Activated T-cell treated with anti-CD3 and anti-CD28 coated beads for 48 hours (primary cell): ENCODE data around the gene ADGRV1.
"Not testable (repeated sequence)": the region's sequence is repeated elsewhere in the genome, so short reads cannot be mapped to it uniquely, and the experiment has no call there.

Source experiments
- DNase-seq: peaks from one replicate; pipeline ENCODE4 v3.0.0-alpha.2; 2020; ENCODE audit warnings: low read depth

ADGRV1 gene

DNA sequence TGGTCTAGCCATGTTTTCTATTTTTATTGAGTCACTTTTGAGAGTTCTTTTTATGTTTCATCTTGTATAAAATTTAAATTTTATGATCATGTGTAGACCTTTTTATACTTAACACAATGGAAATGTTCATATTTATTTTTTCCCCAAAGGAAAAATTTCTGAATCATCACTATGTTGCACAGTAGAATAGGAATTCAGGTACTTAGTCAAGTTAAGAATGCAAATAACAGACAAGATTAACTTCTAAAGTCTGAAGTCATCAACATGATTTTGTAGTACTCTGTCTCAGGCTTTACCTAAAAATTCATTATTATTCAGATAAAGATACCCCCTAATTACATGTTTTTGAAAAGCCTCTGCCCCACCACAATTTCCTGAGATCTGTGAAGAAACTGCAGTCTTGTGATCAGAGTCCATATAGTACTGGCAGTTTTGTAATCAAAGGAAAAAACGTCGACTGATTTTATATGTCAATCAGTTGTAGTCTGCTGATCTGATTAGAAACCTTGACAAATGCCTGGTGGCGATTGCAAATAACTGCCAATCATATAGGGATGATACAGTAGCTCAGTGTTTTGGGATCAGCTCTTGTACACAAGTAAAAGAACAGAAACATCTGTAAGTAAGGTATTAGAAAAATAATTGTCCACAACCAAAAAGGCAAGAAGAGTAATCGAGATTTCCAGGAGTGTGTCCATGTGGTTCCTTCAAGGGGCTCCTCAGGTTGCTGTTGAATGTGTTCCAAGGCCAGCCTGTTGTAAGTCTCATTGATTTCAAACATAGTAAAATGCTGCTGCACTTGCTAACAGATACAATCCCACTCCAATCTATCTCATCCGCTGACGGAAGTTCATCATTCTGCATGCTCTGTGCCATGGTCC, 472.2 kb downstream of the ADGRV1 start:
- no peak for DNase-seq

DNA sequence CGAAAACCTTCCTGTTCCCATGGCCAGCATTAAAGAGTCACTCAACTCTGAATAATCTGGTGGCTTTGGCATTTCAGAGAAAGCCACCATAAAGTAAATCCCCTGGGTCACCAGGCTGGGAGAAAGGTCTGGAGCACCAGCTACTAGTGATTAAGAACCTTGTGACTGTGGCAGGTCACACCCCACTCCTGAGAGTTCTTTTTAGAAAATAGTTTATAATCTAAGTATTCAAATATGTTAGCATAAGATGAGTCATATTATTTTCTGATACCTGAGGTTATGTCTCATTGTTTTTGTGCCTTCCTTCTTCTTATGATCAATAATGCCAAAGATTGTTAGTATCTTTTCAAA, 472.8 kb downstream of the ADGRV1 start:
- DNase-seq, result no peak

GRCh38 chr5:91032125-91032524, 473.5 kb downstream of the ADGRV1 start:
- no peak for DNase-seq

DNA sequence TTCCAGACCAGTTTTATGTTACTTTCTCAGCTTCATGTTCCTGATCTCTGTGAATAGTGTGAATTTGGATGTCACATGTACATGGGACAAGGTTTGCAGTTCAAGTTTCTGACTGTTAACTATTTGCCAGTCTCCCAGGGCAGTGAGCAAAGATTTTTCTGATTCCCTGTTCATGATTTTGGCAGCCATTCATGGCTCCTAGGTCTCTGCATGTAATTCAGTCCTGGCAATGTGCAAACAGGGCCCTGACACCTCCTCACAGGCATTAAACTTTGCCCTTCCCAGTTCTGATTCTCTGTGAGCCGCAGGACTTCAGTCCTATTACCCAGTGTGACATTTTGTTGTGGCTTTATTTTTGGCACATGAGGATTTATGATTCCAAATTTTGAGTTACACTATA, 474.8 kb downstream of the ADGRV1 start:
- DNase-seq, result no peak

- no peak for DNase-seq
Observed at GRCh38 chr5:91038180-91038808, 479.7 kb downstream of the ADGRV1 start.

- not testable (repeated sequence) for DNase-seq
Observed at GRCh38 chr5:91041132-91041531, 482.5 kb downstream of the ADGRV1 start.

DNA sequence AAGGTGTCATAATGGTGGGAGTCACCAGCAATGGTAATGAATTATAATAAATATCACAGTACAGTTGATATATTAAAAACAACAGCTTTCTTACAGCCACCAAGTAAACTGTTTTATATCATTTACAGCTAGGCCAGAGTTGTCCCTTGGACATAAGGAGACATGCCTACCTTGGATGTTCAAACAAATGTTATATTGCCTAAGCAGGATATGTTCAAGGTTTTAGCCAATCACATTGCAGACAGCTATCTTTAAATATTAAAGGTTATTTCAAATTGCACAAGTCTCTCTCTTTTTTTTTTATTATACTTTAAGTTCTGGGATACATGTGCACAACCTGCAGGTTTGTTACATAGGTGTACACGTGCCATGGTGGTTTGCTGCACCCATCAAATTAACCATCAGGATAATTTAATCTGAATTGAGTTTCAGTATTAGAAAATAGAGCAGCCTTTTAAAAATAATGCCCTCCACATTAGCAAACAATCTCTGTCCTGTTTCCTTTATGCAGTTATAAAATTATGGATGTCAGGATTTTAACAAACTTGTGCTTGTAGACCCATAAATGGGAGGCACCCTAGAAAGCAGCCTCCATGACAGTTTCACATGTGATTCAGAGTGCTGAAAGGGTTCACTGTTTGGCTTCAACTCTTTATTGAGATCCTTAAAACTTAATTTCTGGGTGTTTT, 483.8 kb downstream of the ADGRV1 start:
- DNase-seq, result no peak

DNA sequence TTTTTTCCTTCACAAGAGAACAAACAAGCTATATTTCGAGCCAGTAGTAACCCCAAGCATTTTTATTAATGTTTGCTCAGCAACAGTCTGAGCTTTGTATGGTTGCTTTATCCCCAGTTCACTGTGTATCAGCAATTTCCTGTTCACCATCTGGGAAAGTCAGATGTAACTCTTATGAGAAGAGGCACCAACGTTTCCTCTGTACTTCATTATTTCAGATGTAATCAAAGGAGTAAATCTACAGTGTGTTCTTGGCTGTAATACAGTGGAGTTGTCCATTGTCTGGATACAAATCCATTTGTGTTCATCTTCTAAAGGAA, 484.3 kb downstream of the ADGRV1 start:
- DNase-seq, result no peak

DNA sequence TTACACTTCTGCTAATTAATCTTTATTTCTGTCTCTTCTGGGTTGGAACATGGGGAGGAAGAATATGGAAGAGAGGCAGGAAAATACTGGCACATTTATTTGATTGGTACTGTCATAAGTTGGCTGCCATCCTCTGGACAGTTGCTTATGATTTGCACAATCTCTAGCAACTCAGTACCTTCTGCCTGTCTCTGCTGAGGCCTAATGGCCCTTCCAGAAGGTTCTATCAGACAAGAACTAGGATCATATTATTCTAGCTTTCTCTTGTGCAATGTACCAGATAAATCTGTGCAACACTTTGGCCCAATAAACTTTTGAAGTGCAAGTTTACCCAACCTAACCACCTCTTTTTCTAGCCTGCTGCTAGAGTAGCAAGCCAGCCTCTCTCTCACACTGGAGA, 489.5 kb downstream of the ADGRV1 start:
- DNase-seq, result no peak

GRCh38 chr5:91049112-91049511, 490.5 kb downstream of the ADGRV1 start:
- DNase-seq, result no peak

- DNase-seq, result no peak
Observed at GRCh38 chr5:91049800-91050199, 491.2 kb downstream of the ADGRV1 start.

- DNase-seq, result not testable (repeated sequence)
Observed at GRCh38 chr5:91052411-91052810, 493.8 kb downstream of the ADGRV1 start.

DNA sequence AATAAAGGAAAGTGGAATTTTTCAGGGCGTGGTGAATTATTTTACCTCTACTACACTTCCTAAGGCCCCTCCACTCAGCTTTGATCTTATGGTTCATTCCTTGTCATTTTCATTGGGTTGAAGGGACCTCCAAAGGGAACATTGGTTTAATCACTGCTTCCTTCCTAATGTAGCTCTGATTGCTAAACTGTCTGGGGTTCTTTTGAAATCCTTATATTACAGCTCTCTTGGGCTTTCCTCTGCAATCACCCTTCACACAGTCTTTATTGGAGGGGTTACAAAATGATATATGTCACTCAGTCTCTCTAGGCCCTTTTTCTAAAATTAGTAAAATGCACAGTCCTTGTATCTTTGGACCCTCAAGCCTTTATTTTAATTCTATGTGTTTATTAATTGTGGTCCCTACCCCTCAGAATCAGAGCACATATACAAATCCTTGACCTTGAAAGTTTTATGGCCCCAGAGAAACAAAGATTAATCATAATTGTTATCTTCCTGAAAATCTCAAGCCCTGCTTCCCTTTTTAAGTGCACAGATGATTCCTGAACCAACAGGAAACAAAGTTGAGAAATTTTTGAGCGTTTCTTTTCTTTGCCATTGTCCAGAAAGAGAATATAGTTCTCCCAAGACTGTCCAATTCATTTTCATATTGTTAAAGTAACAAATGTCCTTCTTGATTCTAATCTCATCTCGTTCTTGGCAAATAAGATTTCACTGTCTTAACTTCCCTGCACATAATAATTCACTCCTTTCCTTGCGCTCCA, 494.6 kb downstream of the ADGRV1 start:
- DNase-seq, result no peak

DNA sequence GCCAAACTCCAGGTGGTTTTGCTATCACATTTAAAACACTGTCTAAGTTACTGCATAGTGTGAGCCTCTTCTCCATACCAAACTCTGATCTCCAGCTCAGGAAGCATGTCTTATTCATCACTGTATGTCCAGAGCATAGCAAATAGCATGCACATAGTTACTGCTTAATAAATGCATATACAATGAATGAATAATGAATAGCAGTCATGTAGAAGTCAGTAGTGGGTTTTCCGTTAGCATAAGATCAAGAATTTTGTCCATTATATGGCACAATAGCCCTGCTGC, 495.1 kb downstream of the ADGRV1 start:
- DNase-seq, result no peak

- DNase-seq, result no peak
Observed at GRCh38 chr5:91058155-91058554, 499.6 kb downstream of the ADGRV1 start.

GRCh38 chr5:91058575-91058974, 500.0 kb downstream of the ADGRV1 start:
- DNase-seq, result no peak

- no peak for DNase-seq
Observed at GRCh38 chr5:91059409-91059808, 500.8 kb downstream of the ADGRV1 start.

DNA sequence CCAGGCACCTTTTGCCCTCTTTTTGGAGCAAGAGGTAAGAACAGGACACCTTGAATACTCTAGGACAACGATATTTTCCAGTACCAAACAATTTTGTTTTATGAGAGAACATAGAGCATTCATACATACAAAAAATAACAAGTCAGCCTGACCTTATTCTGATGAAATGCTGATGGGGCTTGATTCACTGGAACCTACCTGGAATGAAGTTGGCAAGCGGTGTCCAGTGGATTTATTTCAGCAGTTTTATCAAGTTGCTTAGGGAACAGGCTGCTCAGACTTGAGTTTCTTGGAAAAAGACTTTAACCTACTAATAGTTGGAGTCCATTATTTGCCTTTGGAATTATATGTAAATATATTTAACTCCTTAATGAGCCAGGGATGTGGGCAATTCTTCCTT, 502.5 kb downstream of the ADGRV1 start:
- DNase-seq, result no peak

DNA sequence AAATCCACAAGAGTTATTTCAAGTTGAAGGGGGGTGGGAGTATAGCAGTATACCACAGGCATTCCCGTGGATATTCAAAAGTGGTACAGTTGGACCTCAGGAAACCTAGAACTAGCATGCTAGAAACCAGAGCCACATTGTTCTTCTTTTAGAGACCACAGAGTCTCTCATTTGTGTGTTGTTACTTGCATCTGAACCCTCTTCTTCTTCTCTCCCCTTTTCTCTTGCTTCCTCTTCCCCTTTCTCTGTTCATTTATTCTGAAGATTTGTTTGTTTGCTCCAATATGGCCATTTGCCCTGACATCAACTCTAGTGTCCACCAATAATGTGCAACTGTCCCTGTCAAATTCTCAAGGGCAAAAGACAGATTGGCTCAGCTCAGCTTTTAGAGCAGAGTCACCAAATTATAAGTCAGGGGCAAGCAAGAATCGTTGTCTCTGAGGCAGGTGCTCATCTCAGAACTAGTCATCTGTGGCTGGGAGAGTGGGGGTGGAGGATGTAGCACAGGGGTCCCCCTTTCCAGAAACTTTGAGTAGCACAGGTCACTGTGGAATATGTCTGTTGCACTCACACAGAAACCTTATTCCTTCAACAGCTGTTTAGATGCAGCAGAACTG, 503.5 kb downstream of the ADGRV1 start:
- DNase-seq, result no peak

GRCh38 chr5:91063098-91063690, 504.6 kb downstream of the ADGRV1 start:
- DNase-seq, result not testable (repeated sequence)

GRCh38 chr5:91065496-91065895, 506.9 kb downstream of the ADGRV1 start:
- DNase-seq, result no peak

DNA sequence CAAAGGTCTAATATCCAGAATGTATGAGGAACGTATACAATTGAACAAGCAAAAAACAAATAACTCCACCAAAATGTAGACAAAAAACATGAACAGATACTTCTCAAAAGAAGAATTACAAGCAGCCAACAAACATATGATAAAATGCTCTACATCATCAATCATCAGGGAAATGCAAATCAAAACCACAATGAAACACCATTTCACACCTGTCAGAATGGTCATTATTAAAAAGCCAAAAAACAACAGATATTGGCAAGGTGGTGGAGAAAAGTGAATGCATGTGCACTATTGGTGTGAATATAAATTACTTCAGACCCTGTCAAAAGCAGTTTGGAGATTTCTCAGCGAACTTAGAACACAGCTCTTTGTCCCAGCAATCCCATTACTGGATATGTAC, 510.8 kb downstream of the ADGRV1 start:
- DNase-seq, result no peak
